GM03348 (cell line): ENCODE results near the gene DAAM2.

Source experiments
- DNase-seq: peaks from one replicate; pipeline ENCODE4 v3.0.0; 2012; ENCODE audit warnings: low spot score

The DAAM2 gene

GRCh38 chr6:39787322-39787721 lies 4.9 kb upstream of the DAAM2 start:
- no peak for DNase-seq

- DNase-seq: peak; percentile 39
These were observed 1.4 kb upstream of the DAAM2 start for GRCh38 chr6:39790772-39791171.

DNA sequence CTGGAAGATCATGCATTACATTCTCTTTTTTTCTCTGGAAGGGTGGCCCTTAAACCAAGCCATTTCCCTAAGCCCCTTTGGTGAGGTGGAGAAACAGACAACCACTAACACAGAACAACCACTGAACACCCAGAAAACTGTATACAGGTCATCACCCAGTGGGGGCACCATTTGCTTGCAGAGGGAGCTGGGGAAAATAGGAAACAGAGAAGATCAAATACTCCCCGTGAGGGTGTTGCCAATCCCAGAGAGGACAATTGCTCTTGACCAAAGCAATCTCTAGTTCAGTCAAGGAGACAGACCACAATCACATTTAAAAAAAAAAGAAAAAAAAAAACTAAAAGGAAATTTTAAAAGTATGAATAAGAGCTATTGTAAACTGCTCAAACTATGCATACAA lies 865 bp upstream of the DAAM2 start:
- DNase-seq: peak; percentile 37

DNA sequence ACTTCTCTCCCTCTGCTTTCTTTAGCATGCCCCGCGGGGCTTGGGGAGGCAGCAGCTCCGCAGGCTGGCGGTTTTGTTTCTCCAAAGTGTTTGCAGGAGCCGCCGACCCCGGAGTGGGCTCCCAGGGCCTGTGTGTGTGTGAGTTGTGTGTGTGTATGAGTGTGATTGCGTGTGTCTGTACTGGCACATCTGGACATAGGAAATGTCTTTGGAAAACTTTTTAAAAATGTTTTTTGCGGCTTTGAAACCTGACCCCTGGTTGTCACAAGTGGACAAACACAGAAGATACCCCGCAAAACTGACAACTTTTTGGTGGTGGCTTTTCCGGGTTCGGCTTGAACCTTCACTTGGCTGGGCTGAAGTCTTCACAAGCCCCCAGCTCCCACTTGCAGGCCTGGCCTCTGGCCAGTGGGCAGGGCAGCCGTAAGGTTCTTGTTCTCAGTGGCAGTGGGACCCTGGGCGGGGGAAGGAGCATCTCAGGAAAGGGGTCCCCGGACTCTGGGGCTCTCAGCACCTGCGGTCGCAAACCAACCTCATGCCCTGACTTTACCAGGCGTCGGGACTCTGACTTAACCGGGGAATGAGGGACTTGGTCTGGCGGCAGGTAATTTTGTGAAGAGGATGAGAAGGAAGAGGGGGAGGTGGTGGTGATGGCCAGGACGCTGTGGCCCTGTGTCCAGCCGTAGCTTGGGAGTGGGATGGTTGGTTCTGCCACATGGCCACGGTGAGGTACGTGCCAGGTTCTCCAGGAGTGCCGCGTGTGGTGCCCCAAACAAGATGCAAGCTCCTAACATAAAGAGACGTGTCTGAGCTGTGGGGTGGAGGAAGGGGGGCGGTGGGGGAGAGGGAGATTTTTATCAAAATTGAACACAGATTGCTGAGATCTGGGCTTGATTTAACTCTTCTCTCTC lies 619 bp downstream of the DAAM2 start:
- DNase-seq: peak; percentile 27

GRCh38 chr6:39793516-39793915 lies 1.3 kb downstream of the DAAM2 start:
- no peak for DNase-seq

DNA sequence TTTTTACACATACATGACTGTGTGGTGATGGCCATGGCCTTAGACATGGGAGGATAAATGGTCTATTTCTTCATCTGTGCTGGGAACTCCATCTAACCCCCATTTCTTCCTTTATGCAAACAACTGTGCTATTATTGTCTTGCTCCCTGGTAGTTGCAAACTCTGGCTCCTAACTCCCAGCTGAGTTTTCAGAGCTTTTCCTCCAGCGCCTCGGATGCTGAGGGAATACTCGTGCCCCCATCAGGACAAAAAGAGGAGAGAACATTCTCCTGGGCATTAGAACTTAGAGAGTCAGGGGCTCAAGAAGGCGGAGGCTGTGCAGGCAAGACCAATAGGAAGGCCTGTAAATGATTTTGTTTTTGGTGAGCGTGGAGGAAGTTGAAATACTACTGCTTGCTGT lies 2.1 kb downstream of the DAAM2 start:
- DNase-seq: no peak

DNA sequence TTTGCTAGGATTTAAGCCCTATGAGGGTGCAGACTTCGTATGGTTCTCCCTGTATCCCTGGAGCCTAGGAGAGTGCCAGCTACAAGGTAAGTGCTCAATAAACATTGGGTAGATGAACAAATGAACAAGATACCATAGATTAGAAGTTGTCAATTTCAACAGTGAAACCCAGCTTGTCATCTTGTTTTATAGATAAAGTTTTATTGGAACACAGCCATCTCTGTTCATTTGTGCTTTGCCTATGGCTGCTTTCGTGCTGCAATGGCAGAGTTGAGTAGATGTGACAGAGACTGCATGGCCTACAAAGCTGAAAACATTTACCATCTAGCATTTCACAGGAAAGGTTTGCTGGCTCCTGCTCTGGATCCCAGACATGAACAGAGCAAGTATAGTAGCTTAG lies 5.6 kb downstream of the DAAM2 start:
- no peak for DNase-seq

GRCh38 chr6:39800034-39801032 lies 8.2 kb downstream of the DAAM2 start:
- no peak for DNase-seq

- DNase-seq: no peak
These were observed 9.5 kb downstream of the DAAM2 start for GRCh38 chr6:39801456-39802251.

GRCh38 chr6:39803872-39804271 lies 11.7 kb downstream of the DAAM2 start:
- no peak for DNase-seq

GRCh38 chr6:39804466-39805065 lies 12.4 kb downstream of the DAAM2 start:
- DNase-seq: peak; percentile 74

DNA sequence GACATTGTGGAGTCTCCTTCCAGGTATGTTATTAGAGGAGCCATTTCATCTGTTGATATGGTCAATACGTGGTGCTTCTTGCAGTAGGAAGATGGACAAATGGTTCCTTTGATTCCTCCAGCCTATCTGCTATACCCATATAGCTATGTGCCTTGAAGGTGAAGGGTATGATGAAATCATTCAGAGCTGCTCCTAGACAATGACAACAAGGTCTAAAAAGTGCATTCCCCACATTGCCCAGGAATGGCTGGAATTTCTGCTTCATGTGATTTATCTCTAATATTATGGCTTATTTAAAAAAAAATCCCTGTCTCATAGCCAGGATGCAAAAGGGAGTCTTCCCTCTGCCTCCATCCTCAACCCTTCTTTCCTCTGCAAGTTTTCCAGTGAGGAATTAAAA lies 14.1 kb downstream of the DAAM2 start:
- DNase-seq: peak; percentile 63

GRCh38 chr6:39808346-39808745 lies 16.2 kb downstream of the DAAM2 start:
- DNase-seq: no peak

DNA sequence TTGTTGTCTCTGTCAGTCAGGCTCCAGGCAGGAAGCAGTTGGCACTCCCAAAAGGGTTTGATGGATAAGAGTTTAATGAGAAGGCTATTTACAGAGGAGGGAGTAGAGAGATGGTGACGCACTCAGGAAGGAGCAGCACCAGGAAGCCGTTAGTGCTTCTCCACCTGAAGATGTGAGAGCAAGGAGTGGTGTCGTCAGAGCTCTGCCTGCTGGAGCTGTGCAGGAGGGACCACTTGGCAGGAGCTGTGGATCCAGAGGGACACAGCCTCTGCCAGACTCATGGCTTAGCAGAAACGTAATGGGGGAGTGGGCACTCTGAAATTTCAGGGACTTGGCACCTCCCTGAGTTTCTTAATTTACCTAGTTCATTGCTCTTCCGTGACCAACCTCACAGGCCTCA lies 16.8 kb downstream of the DAAM2 start:
- DNase-seq: no peak

DNA sequence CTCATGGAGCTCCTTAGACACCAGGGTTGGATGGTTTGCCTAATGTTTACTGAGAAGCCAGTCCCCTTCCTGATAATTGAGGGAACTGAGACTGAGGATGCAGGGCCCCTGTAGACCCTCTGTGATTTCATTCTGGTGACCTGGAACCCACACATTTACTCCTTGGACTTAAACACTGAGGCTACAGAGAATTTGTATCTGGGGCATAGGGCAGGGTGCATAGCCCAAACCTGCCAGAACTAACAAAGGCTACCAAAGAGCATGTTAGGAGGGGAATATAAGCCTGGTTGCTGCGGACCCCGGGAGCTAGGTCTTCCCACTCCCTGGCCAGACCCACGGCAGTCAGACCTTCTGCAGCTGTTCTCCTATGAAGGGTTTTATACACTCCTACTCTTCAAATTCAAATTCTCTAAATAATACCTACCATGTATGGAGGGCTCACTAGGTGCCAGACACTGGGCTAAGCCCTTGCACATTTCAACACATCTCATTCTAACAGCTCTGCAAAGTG lies 19.7 kb downstream of the DAAM2 start:
- DNase-seq: no peak

GRCh38 chr6:39812496-39812852 lies 20.3 kb downstream of the DAAM2 start:
- no peak for DNase-seq

DNA sequence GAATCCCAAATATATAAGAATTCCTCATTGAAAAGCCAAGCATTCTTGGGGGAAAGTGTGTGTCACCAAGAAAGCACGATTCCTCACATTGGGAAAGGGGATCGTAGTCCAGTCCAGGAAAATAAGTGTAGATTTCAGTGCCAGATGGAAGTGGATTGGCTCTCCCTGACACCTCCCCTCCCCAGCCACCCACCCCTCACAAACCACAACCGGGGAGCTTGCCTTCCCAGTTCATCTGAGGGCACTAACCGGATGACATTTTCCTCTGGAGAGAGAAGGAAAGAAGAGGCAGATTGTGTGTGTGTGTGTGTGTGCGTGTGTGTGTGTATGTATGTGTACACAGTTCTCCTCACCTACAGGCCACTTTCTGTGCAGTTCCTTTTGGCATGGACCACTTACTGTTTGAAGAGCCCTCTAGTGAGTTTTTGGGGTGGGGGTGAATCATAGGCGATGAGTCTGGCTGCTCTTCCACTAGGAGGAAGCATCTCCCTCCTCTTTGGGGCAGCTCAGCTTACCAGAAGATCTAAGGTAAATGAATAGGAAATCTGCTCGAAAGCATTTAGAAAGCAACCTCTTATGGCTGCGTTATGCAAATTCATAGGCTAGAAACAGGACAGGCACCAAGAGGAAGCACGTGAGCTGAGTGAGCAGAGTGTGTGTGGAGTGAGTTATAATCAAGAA lies 20.8 kb downstream of the DAAM2 start:
- DNase-seq: peak; percentile 87

DNA sequence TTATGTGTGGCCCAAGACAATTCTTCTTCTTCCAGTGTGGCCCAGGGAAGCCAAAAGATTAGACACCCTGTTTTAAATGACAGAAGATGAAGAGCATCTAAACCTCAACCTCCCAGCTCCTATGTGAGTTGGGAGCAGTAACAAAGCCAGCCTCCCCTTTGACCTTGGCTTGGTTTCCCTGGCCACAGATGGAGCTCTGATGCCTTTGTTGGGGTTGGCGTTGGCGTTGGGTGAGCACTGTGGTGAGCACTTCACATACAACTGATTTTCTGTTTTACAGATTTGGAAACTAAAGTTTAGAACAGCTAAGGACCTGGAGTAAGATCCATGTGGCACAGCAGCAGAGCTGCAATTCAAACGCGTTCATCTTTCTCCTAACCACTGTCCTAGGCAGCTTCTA lies 22.1 kb downstream of the DAAM2 start:
- DNase-seq: no peak

DNA sequence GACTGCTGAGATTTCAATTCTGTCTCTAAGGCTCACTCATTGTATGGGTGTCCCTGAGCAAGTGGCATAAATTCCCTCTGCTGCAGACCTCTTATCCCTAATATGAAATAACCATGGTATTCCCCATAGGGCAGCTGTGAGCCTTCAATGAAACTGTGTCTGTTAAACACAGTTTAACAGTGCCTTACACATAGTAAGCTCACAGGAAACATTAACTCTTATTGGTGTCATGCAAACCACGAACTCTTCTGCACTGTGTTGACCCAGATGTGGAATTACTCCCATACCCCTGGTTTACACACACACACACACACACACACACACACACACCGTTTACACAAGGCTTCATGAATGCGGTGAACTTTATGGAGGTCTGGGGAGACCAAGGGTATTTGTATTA lies 23.2 kb downstream of the DAAM2 start:
- no peak for DNase-seq

- no peak for DNase-seq
These were observed 24.6 kb downstream of the DAAM2 start for GRCh38 chr6:39816747-39817146.

- peak; percentile 33 for DNase-seq
These were observed 26.5 kb downstream of the DAAM2 start for GRCh38 chr6:39818695-39819094.
